Muscle layer of duodenum (tissue), 2 donors: ENCODE data around the gene SIDT1.

Experiments
- H3K27ac ChIP-seq: one replicate; pipeline ENCODE4 v1.7.0; 2013; ENCODE audit warnings: mild to moderate bottlenecking, low read length
- H3K27me3 ChIP-seq: one replicate; pipeline ENCODE4 v1.7.0; 2013; ENCODE audit warnings: low read depth, mild to moderate bottlenecking, control low read depth, low read length
- H3K36me3 ChIP-seq, 2 donors: one replicate each; pipeline ENCODE4 v1.7.0; 2013; ENCODE audit warnings: low read length in 2 of 2, control low read depth in 1 of 2, mild to moderate bottlenecking in 1 of 2; ENCODE audit not compliant: insufficient read depth in 2 of 2, control insufficient read depth in 1 of 2
- H3K4me1 ChIP-seq, 2 donors: one replicate each; pipeline ENCODE4 v1.7.0; 2013; ENCODE audit warnings: low read length in 2 of 2, mild to moderate bottlenecking in 2 of 2, control low read depth in 1 of 2, moderate library complexity in 1 of 2; ENCODE audit not compliant: insufficient read depth in 2 of 2, control insufficient read depth in 1 of 2
- H3K4me3 ChIP-seq, 2 donors: one replicate each; pipeline ENCODE4 v1.7.0; 2013; ENCODE audit warnings: low read length in 2 of 2, low read depth in 1 of 2, mild to moderate bottlenecking in 1 of 2
- H3K9me3 ChIP-seq, 2 donors: one replicate each; pipeline ENCODE4 v1.7.0; 2013; ENCODE audit warnings: low read length in 2 of 2, control low read depth in 1 of 2, mild to moderate bottlenecking in 1 of 2; ENCODE audit not compliant: control insufficient read depth in 1 of 2
- donor health status: healthy.

The SIDT1 gene

DNA sequence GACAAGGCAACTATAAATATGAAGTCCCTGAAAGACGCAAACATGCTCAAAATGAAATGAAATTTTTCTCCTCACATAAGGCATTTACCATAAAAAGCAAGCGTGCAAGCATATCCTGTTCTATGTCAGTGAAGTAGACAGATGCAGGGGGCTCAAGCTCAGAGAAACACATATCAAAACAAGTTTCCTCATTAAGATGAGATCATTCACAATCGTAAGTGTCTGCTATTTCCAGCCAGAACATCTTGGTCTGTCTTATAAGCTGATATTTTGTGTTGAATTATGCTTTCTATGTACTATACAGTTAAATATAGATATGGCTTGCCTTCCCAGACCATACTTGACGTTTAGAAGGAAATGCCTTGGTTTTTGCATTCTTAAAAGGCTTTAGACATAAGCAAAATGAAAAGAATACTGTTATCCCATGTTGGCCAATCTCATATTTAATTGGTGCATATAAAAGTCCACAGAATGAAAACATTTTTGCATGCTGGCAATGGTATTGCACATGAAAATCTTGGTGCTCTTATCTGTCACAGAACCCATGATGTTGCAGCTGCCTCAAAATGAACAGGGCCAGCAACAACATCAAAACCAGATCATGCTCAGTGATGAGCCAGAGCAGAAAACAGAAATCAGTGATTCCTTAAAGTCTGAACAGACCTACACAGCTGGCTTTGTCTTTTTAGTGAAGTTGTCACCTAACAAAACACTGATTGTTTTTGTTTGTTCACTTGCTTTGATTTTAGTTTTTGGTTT lies 65.4 kb downstream of the SIDT1 start:
- Histone ChIP-seq H3K4me1 (no peaks in the 10 kb centered on the region), H3K27ac (no peak overlapping the region), H3K4me3 (no peak overlapping the region), H3K27me3 (no peaks in the 10 kb centered on the region), H3K36me3 (no peaks in the 10 kb centered on the region), H3K9me3 (no peaks in the 10 kb centered on the region)

GRCh38 chr3:113600418-113601182 lies 68.2 kb downstream of the SIDT1 start:
- Histone ChIP-seq H3K9me3 (no peaks in the 10 kb centered on the region), H3K4me3 (no peak overlapping the region), H3K4me1 (no peaks in the 10 kb centered on the region), H3K27ac (no peak overlapping the region), H3K27me3 (no peaks in the 10 kb centered on the region), H3K36me3 (peaks cover 0 to 3% of the 10 kb centered on the region in 2 donors)

DNA sequence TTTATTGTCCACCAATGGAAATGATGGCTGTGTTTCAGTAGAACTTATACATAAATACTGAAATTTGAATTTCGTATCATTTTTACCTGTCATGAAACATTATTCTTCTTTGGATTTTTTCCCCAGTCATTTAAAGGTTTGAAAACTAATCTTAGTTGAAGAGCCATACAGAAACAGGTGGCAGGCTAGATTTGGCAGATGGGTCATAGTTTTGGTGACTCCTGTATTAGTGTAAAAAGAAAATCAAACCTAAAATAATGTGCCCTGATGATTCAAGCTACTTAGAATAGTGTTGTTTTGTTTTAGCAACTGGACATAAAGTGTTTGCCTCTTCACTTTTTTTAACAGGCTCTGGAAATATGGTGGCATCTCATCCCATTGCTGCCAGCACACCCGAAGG lies 68.9 kb downstream of the SIDT1 start:
- Histone ChIP-seq H3K36me3 (peaks cover 0 to 3% of the 10 kb centered on the region in 2 donors), H3K4me3 (no peak overlapping the region), H3K27ac (no peak overlapping the region), H3K27me3 (no peaks in the 10 kb centered on the region), H3K9me3 (no peaks in the 10 kb centered on the region), H3K4me1 (no peaks in the 10 kb centered on the region)

- peaks cover 0 to 3% of the 10 kb centered on the region in 2 donors for H3K36me3 ChIP-seq
Measured at GRCh38 chr3:113602256-113602655, 69.9 kb downstream of the SIDT1 start.

GRCh38 chr3:113602836-113603235 lies 70.5 kb downstream of the SIDT1 start:
- Histone ChIP-seq H3K27me3 (no peaks in the 10 kb centered on the region), H3K36me3 (peaks cover 0 to 3% of the 10 kb centered on the region in 2 donors), H3K27ac (no peak overlapping the region), H3K4me3 (no peak overlapping the region), H3K9me3 (no peaks in the 10 kb centered on the region), H3K4me1 (no peaks in the 10 kb centered on the region)

More at GRCh38 chr3:113602256-113602655, 69.9 kb downstream of the SIDT1 start:
- Histone ChIP-seq H3K27ac (no peak overlapping the region), H3K9me3 (no peaks in the 10 kb centered on the region), H3K4me1 (no peaks in the 10 kb centered on the region), H3K4me3 (no peak overlapping the region), H3K27me3 (no peaks in the 10 kb centered on the region)

GRCh38 chr3:113606539-113607218 lies 74.3 kb downstream of the SIDT1 start:
- no peaks in the 10 kb centered on the region for H3K9me3 ChIP-seq
- no peak overlapping the region for H3K27ac ChIP-seq
- H3K27me3 ChIP-seq = no peaks in the 10 kb centered on the region
- H3K4me3 ChIP-seq = no peak overlapping the region
- H3K36me3 ChIP-seq = peaks cover 0 to 3% of the 10 kb centered on the region in 2 donors
- H3K4me1 ChIP-seq = no peaks in the 10 kb centered on the region

DNA sequence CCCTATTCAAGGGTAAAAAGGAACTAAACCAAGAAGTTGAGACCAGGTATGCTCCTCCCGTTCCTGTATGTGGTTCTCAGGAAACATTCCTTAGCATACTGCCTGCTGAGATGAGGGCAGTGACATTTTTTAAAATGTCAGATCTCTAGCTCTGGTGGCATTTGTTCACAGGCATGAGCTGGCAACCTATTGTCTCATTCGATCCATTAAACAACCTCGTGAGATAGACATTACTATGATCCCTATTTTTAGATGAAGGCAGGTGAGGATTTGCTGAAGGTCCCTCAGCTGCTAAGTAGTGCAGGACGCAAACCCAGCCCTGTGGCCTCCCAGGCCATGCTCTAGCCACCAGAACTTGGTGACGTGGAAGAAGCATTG lies 74.9 kb downstream of the SIDT1 start:
- Histone ChIP-seq H3K4me1 (no peaks in the 10 kb centered on the region), H3K27me3 (no peaks in the 10 kb centered on the region), H3K9me3 (no peaks in the 10 kb centered on the region), H3K4me3 (no peak overlapping the region), H3K27ac (no peak overlapping the region), H3K36me3 (peaks cover 0 to 3% of the 10 kb centered on the region in 2 donors)

DNA sequence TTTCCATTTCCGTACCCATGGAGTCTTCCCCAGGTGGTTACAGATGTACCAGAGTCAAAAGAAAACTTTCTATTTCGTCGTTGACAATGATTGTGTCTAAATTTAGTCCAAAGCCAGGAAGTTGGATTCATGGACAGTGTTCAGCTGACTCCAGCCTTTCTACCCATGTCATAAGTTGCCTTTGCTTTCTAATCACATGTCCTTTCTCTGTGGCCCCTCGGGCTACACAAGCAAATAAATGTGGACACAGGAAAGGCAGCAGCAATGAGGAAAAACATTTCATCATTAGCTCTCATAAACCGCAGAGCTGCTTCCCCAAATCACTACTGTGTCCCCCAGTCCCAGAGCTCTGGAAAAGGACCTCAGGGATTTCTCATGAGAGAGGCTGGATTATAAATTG lies 82.0 kb downstream of the SIDT1 start:
- Histone ChIP-seq H3K9me3 (no peaks in the 10 kb centered on the region), H3K4me3 (no peak overlapping the region), H3K4me1 (no peaks in the 10 kb centered on the region), H3K27me3 (no peaks in the 10 kb centered on the region), H3K36me3 (no peaks in the 10 kb centered on the region), H3K27ac (no peak overlapping the region)

DNA sequence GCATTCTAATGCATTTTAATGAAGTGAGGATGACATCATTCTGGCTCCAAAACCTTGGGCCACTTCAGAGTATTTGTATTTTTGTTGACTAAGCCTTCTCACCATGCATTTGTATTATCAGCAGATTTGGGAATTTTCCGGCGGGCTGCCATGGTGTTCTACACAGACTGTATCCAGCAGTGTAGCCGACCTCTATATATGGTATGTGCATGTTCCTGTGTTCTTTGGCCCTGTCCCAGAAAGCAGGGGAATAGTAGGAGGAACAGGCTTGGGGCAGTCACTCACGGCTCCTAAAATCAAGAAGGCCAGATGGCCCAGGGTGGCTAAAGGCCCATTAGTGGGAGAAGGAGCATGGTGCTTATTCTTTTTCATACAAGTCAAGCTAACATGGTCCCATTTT lies 83.6 kb downstream of the SIDT1 start:
- Histone ChIP-seq H3K27ac (no peak overlapping the region), H3K27me3 (no peaks in the 10 kb centered on the region), H3K4me1 (no peaks in the 10 kb centered on the region)

GRCh38 chr3:113617726-113618125 lies 85.4 kb downstream of the SIDT1 start:
- H3K9me3 ChIP-seq = no peaks in the 10 kb centered on the region
- no peaks in the 10 kb centered on the region for H3K4me1 ChIP-seq
- no peak overlapping the region for H3K27ac ChIP-seq
- no peak overlapping the region for H3K4me3 ChIP-seq
- no peaks in the 10 kb centered on the region for H3K27me3 ChIP-seq
- no peaks in the 10 kb centered on the region for H3K36me3 ChIP-seq

More for the DNA sequence above, 83.6 kb downstream of the SIDT1 start:
- H3K36me3 ChIP-seq = no peaks in the 10 kb centered on the region
- no peak overlapping the region for H3K4me3 ChIP-seq
- H3K9me3 ChIP-seq = no peaks in the 10 kb centered on the region

- no peak overlapping the region for H3K4me3 ChIP-seq
- H3K4me1 ChIP-seq = no peaks in the 10 kb centered on the region
- no peak overlapping the region for H3K27ac ChIP-seq
- H3K36me3 ChIP-seq = no peaks in the 10 kb centered on the region
- H3K27me3 ChIP-seq = no peaks in the 10 kb centered on the region
- no peaks in the 10 kb centered on the region for H3K9me3 ChIP-seq
Measured at GRCh38 chr3:113620091-113620490, 87.7 kb downstream of the SIDT1 start.
